Smooth muscle cell of the brain vasculature (primary cell): ENCODE data around the gene CDKN1A.
"Not testable (repeated sequence)": the region's sequence is repeated elsewhere in the genome, so short reads cannot be mapped to it uniquely, and the experiment has no call there.

ENCODE experiments used
- DNase-seq: peaks from one replicate; pipeline ENCODE4 v3.0.0-alpha.2; 2012; ENCODE audit warnings: low read depth, low spot score

CDKN1A gene

DNA sequence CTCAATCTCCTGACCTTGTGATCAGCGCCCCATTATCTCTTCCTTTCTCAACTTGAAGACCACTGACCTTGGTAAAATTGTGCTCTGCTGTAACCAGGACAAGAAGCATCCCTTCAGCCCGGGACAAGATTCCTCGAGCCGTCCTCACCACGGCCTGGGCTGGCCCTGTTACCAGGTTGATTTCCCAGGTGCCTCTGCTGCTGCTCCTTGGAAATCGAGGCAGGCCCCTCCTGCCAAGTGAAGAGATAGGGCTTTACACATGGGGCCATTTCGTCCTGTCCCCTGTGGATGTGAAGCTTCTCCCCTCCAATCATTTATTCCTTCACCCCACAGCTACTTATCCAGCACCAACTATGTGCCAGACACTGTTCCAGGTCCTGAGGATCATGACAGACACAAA, 40.6 kb downstream of the CDKN1A start:
- DNase-seq: no peak

GRCh38 chr6:36720251-36721141, 42.0 kb downstream of the CDKN1A start:
- DNase-seq: no peak

DNA sequence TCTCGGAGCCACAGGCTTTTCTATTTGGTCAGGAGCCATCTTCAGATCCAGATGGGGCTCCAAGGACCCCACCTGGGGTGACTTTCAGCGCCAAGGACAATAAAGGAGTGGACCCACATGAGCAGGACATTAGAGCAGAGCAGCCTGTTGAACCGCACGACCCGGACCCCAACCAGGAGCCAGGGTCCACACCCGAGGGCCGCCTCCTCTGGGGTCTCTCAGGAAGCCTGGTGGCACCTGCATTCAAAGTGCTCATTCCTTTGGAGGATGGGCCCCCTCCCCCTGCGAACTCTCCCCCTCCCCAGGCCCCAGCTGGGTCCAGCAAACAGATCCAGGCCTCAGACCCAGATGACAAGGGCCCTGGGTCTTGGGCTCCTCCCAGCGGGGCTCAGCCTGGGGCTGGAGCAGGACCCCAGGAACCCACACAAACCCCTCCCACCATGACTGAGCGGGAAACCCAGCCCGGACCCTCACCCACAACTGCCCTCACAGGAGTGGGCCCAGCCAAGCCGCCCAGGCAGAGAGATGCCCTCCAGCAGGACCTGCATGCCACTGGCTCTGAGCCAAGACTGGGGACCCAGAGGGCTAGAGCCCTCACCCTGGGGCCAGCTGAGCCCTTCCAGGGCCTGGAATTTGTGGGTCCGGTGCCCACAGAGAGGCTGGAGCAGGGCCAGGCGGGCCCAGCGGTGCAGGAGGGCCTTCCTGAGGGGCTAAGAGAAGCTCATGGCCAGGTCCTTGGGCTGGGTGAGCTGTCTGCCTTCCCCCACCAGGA, 43.0 kb downstream of the CDKN1A start:
- no peak for DNase-seq

GRCh38 chr6:36722365-36722764, 43.9 kb downstream of the CDKN1A start:
- no peak for DNase-seq

- DNase-seq: no peak
These were observed 44.4 kb downstream of the CDKN1A start for GRCh38 chr6:36722879-36723278.

DNA sequence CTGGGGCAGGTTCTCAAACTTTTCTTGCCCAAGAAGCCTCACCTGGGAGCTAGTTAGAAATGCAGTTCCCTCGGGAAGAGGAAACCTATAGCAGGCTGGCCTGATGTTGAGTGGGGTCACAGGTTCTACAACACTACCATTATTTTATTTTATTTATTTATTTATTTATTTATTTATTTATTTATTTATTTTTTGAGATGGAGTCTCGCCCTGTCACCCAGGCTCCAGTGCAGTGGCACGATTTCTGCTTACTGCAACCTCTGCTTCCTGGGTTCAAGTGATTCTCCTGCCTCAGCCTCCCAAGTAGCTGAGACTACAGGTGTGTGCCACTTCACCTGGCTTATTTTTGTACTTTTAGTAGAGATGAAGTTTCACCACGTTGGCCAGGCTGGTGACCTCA, 45.5 kb downstream of the CDKN1A start:
- DNase-seq: not testable (repeated sequence)

DNA sequence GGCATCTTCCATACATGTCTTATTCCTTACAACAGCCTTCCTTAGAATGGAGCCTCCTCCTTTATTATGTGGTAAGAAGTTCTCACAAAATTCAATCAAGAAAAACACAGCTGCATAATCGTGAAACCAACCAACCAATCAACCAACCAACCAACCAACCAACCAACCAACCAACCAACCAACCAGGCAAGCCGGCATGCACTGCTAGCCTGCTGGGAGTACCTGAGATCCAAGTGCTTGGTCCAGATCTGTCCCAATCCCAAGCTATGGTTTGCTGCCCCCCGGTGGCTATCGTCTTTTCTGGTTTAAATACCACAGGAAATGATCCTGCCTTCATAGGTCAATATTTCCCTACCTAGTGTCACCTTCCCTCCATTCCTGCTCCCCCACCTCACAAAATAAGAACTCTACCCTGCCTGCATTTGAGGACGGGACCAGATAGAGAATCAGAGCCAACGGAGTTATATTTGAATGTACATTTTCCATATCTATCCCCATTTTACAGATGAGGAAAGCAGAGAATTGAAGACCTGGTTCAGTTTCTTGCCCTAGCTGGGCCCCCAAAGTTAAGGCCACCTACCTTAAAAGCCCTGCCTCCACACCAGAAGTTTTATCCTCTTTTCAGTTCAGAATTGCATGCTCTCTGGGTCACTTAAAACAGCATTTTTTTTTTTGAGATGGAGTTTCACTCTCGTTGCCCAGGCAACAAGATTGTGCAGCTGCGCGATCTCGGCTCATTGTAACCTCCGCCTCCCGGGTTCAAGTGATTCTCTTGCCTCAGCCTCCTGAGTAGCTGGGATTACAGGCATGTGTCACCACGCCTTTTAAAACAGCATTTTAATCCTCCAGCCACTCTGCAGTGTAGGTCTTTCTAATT, 46.2 kb downstream of the CDKN1A start:
- peak; percentile 36 for DNase-seq

- DNase-seq: no peak
These were observed 47.1 kb downstream of the CDKN1A start for GRCh38 chr6:36725581-36725980.

DNA sequence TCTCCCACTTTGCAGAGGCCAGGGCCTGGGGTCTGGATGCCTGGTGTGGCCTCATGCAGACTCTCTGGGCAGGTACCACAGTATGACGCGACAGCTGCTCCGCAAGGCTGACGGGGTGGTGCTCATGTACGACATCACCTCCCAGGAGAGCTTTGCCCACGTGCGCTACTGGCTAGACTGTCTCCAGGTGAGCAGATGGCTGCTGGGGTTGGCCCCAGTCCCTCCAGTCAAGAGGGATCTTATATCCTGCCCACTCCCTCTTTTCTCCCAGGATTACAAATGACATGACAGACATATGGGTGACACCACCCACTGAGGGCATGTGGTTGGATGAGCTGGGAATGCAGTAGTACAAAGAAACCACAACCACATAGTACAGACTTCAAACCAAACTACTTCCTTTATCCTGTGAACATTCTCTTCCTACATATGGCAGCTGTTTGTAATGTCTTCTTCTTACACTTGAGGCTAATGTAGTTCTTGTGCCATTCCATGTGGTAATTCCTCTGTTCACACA, 49.0 kb downstream of the CDKN1A start:
- DNase-seq: no peak

DNA sequence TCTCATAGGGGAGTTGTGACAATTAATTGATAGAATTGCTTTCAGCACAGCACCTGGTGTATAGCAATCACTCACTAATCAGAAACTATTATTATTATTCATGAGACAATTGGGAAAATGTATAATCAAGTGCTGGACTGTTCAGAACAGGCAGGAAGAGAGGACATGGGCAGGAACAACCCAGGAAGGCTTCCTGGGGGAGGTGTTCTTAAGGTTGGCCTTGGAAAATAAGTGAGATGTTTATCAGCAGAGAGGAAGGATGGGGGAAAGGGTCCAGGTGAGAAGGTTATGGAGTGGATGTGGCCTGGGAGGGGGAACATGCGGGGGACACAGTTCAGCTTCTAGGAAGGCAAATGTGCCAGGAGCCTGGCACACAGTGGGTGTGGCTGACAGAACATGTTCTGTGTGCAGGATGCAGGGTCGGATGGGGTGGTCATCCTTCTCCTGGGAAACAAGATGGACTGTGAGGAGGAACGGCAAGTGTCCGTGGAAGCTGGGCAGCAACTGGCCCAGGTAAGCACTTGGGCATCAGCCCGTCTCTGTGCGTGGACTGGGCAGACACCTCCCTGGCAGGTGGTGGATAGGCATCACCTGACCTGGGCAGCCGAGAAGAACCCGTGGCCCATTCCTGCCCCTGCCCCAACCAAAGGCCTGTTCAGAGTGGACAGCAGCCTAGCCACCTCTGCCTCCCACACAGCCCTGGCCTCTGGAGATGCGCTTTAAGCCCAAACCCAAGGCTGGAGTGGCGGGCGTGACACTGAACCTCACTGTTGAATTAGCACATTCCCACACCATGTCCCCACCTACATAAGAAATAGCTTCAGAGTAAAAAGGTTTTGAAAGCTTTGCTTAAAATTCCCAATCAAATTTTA, 50.0 kb downstream of the CDKN1A start:
- DNase-seq: no peak

DNA sequence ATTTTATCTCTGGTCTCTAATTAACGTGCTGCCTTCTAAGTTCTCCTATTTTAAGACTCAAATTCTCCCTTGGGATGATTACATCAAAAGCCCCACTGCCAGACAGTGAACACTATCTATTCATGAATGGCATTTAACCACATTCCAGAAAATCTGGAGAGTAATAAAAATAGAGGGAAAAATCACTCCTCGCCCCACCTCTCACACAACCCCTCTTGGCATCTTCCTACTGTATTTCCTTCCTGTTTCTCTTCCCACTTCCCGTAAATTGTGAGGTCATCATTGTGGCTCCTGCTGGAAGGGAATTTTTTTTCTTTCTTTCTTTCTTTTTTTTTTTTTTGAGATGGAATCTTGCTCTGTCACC, 50.6 kb downstream of the CDKN1A start:
- DNase-seq: no peak

- no peak for DNase-seq
These were observed 52.2 kb downstream of the CDKN1A start for GRCh38 chr6:36730424-36731380.

DNA sequence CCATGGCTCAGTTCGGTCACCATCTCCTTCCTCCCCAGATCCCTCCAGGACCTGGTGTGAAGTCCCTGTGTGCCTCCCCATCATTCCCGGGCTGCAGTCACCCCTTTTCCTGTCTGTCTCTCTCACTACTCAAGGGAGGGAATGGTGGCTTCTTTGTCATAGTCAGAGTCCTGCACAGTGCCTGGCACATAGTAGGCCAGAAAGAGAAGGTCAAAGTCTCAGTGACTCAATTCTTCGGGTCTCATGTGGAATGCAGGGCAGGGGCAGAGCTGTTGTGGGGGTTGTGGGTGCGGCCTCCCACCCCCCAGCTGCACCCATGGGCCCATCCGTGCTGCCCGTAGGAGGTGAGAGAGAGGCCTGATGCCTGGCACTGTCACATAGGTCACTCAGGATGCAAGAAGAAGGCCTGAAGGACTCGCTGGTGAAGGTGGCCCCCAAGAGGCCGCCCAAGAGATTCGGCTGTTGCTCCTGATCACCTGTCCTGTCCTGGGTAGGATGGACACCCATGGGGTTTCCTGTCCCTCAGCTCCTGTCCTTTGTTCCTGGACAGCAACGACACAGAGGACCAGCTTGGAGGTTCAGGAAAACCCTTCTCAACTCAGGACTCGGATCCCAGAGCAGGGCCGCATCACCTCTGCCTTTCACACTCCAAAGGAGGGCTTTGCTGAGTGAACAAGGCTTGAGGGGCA, 53.3 kb downstream of the CDKN1A start:
- DNase-seq: no peak

- DNase-seq: no peak
These were observed 54.8 kb downstream of the CDKN1A start for GRCh38 chr6:36733300-36733699.

DNA sequence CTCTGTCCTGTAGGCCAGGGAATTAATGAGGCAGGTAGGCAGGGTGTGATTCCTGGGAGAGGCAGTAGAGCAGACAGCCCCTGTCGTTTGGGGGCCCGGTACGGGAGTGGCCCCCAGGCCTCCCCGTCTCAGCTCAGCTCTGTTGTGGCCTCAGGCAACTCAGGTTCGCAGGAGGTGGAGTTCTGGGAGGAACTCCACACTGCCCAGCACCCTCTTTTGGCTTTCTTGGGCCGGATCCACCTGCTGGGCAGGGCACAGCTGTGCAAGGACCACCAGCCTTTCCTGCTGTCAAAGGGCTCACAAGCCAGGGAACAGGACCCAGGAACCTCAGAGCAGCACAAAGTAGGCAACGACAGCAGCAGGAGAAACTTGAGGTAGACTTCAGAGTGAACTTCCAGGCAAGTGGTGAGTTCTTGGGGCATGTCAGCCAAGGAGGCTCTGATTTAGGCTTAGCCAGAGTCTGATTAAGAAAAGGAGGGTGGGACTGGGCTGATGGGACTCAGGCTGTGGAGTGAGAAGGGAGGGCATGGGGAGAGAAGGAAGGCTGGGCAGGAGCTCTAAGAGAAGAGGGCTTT, 56.1 kb downstream of the CDKN1A start:
- no peak for DNase-seq

DNA sequence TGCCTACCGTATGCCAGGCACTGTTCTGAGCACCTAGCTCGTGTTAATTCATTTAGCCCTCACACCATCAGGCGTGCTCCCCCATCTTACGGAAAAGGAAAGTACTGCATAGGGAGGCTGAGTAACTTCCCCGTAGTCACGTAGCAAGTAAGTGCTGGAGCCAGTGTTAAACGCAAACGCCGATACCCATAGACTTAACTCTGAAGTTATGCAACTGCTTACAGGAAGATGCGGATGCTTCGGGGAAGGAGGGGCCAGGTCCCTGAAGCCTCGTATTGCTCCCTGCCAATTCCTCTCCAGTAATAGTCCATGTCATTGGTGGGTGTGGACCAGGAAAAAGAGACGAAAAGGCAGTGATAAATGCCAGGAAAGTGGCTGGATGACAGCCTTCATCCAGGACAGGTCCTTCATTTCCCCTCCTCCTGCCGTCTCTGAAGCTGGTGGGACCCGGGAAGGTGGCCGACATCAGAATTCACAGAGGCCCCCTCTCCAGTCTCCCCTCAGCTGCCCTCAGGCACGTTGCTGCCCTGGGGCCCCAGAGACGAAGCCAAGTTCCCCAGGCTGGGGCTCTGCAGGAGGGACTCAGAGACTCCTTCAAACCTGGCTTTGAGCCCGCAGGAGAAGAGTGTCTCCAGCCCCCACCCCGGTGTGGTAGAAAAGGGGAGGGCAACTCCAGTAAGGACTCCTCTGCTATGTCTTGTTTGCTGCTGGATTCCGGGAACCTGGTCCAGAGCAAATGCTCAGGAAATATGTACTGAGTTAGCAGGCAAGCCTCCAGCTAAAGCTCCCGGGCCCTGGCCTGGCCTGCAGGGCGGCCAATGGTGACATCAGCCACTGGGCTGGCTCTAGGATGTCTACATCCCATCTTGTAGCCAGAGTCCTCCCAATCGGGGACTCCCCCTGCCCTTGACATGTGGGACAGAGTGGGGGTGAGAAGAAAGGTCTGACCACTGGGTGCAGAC, 56.9 kb downstream of the CDKN1A start:
- no peak for DNase-seq
